HG02623 (cell line): ENCODE data around the gene NME7.
A peak's percentile ranks its signal among the peaks of the same experiment; 100 is the strongest.

ENCODE experiments used
- ATAC-seq: cut with Tn5 transposase; IDR thresholded peaks from one replicate; pipeline ENCODE4 v1.9.1; 2021; ENCODE audit warnings: moderate library complexity; ENCODE audit not compliant: unreplicated experiment

NME7 gene

DNA sequence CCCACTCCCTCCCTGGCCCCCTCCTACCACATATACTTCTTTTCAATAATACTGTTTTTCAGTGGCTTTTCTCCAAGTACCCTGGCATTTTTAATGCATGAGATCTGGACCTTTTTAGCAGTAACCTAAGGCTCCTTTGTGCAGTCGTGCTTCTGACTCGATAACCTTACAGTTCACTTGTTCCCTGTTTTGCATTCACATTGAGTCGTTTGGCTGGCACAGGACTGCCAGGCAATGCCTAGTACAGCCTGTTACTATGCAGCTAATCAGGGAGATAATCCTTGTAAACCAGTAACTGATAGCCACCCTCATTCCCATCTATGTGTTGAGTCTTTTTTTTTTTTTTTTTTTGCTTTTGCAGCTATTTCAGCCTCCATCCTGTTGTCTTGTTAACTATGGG lies 257.4 kb downstream of the NME7 start:
- ATAC-seq: no peak

GRCh38 chr1:169109561-169110134 lies 257.9 kb downstream of the NME7 start:
- ATAC-seq: no peak

GRCh38 chr1:169108863-169109560 lies 258.6 kb downstream of the NME7 start:
- ATAC-seq: no peak

GRCh38 chr1:169108223-169108622 lies 259.4 kb downstream of the NME7 start:
- no peak for ATAC-seq

DNA sequence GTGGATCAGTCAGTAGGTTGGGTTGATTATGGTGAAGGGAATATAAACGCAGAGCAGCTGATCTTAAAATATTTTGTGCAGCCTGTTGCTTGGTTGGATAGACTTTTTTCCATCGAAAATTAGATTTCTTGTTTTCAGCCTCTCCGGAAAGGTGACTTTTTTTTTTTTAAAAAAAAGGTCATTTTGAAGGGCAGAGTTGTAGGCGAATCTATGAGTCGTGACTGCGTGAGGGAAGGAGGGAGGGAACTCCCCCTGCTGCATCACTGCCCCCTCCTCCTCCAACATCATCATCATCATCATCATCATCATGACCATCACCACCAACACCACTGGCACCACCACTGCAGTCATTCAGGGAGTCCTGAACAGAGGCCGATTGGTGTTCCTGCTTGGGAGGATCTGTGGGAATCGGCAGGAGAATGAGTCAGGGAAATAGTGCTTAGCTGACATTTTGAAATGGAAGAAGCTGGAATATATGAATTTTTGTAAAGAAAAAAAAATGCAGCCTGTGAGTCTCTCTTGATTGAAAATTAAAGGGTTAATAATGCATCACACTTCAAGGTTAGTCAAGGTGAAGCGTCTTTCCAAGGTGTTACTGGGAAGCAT lies 259.9 kb downstream of the NME7 start:
- ATAC-seq: no peak

GRCh38 chr1:169106921-169107602 lies 260.5 kb downstream of the NME7 start:
- no peak for ATAC-seq

DNA sequence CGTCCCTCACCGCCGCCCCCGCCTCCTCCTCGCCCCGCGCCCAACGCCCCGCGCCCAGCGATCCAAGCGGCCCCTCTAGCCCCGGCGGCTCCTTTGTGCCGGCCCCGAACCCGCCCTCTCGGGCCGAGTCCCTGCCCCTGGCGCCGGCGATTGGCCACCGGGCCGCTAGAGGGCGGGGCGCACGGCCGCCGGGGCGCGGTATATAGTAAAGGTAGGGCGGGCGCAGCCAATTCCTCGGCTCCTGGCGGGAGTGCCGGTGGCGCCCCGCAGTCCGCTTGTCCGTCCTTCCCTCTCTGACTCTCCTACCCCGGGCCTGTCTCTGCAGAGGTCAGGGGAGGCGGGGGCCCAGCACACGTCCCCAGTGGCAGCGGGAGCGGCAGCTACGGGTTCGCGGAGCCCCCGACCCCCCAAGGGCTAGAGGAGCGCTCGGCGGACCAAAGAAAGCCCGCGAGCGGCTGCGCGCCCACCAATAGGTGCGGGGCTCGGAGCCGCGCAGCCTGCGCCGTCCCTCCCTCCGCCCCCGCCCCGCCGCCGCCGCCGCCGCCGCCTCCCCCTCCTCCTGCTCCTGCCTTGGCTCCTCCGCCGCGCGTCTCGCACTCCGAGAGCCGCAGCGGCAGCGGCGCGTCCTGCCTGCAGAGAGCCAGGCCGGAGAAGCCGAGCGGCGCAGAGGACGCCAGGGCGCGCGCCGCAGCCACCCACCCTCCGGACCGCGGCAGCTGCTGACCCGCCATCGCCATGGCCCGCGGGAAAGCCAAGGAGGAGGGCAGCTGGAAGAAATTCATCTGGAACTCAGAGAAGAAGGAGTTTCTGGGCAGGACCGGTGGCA lies 261.3 kb downstream of the NME7 start, which contains the start of gene ATP1B1:
ATP1B1 (plus strand) TSS at position 596 of the 826 bp plus-strand sequence; CDS start at position 736, 140 bp downstream.
- peak; percentile 89 for ATAC-seq

GRCh38 chr1:169105434-169106094 lies 262.0 kb downstream of the NME7 start:
- ATAC-seq: peak; percentile 22

DNA sequence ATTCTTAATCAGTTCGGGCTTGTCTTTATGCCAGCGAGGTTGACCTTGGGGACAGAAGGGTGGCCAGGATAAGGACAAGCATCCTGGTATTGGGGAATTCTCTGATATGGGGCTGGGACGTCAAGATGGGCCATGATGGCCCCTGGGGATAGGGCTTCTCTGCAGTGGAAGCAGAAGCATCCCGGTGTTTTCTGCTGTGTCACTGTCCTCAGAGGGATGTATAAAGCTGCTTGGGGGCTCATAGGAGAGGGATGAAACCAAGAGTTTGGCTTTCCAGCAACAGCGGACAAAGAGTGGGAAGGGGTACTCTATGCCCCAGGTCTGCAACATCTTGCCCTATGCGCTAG lies 262.5 kb downstream of the NME7 start:
- no peak for ATAC-seq

GRCh38 chr1:169103480-169103893 lies 264.1 kb downstream of the NME7 start:
- no peak for ATAC-seq

DNA sequence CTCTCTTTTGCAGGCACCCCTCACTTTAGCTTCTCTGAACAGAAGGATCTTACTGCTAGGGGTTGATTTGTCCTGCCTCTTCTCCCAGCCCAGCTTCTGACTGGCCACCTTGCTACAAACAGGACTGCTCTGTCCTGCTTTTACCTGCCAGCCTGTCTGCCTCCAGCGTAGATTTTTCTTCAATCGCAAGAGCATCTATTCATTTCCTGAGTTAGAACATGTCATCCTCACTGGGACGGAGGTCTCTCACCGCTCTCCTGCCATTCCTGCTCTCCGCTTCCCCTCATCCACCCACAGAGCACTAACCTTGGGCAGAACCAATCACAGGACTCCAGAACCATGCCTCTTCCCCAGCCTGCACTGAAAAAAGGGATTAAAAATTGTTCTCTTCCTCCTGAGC lies 264.6 kb downstream of the NME7 start:
- ATAC-seq: no peak

GRCh38 chr1:169102567-169102966 lies 265.0 kb downstream of the NME7 start:
- no peak for ATAC-seq

GRCh38 chr1:169100651-169101088 lies 266.9 kb downstream of the NME7 start:
- no peak for ATAC-seq

DNA sequence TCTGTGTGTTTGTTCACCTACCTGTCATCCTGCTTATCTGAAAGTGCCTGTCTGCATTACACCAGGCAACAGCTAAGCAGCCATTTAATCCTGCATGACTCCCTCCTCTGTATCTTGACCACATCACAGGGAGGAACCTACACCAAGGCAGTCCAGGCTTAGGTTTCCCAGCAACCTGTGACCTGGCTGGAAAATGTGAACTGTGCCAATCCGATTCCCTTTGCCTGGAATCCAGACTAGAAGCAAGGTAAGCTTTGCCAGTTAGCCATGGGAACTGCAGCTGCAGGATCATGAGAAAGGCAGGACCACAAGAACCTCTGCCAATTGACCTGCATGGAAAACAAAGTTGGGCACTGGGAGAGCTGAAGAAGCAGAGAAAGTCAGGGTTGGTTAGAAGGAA lies 267.4 kb downstream of the NME7 start:
- ATAC-seq: no peak

DNA sequence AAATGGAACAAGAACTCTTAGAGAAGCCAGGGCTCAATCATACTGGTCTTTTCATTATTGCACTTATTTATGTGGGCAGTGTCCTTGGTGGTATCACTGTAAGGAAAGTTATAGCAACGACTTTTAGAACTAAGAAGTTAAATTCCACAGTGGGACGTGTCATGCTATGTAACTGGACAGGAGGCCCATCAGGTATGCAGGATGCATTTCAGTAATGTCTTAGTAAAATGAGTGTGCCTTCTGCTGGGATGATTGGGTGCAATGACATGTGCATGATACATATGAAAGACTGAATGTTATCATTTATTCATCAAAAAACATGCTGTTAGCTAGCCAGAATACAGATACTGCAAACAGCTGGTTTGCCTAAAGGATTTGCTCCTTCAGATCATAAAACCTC lies 268.0 kb downstream of the NME7 start:
- ATAC-seq: no peak

DNA sequence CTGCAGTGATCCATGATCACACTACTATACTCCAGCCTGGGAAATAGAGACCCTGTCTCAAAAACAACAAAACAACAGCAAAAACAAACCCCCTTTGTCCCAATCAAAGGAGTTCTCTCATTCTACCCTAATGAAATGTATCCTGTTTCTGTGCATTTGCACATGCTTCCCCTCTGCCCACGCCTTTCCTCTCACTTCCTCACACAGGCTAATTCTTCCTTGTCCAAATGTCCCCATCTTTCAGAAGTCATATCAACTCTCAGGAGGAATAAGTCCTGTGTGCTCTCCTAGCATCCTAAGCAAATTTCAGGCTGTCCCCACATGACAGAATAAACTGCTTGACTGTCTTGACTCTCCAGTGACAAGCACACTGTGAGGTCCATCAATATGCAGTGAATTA lies 269.2 kb downstream of the NME7 start:
- no peak for ATAC-seq

GRCh38 chr1:169094897-169095569 lies 272.6 kb downstream of the NME7 start:
- no peak for ATAC-seq

GRCh38 chr1:169092399-169092798 lies 275.2 kb downstream of the NME7 start:
- ATAC-seq: no peak

- peak; percentile 64 for ATAC-seq
Observed at GRCh38 chr1:169091480-169091941, 276.1 kb downstream of the NME7 start.

DNA sequence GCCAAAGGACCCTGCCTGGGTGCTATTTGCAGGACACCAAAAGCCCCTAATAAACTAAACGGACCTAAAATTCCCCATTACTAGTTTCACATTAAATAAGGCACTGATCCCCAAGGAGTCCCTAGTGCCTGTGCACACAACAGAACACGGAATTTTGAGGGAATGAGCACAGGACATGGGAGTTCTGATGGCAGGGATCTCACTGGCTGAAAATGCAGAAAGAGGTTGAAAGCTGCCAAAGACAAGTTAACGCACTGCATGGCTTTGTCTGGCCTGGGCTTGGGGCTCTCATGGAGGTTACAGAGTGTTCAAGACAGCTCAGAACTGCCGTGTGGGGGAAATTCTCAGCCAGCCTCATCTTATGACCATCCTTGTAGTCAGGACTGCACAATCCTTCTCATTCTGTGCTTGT lies 276.7 kb downstream of the NME7 start:
- peak; percentile 42 for ATAC-seq
